Smooth muscle cell (in vitro differentiated cells): Measurements from ENCODE around the gene KHDC3L. TPM values are rescaled to one million over a fixed set of nuclear protein-coding genes. Genes with fewer than 3 reads are reported as not detected.
"Not testable (repeated sequence)": the region's sequence is repeated elsewhere in the genome, so short reads cannot be mapped to it uniquely, and the experiment has no call there.

Experiments used
- DNase-seq: peaks from one replicate; lab custom pipeline; 2025; ENCODE audit not compliant: unreplicated experiment; lab: John Stamatoyannopoulos, UW
- H2AFZ ChIP-seq: fragments of 200-600 bp; sonication (generic); 2 replicates; pipeline ENCODE4 v1.6.0; 2016; ENCODE audit warnings: antibody characterized with exemption, low read depth, mild to moderate bottlenecking
- H3F3A ChIP-seq: fragments of 200-600 bp; sonication (generic); 2 replicates; pipeline ENCODE4 v1.6.0; 2017; ENCODE audit warnings: antibody characterized with exemption, low read depth
- H3K27ac ChIP-seq: fragments of 200-600 bp; sonication (generic); 2 replicates; pipeline ENCODE4 v1.5.1; 2016; ENCODE audit warnings: low read depth, mild to moderate bottlenecking
- H3K27me3 ChIP-seq: fragments of 200-600 bp; sonication (generic); 2 replicates; pipeline ENCODE4 v1.6.1; 2016; ENCODE audit warnings: low read depth, mild to moderate bottlenecking
- H3K36me3 ChIP-seq: fragments of 200-600 bp; sonication (generic); 2 replicates; pipeline ENCODE4 v1.5.1; 2016; ENCODE audit warnings: low read depth
- H3K4me1 ChIP-seq: fragments of 200-600 bp; sonication (generic); 2 replicates; pipeline ENCODE4 v1.5.1; 2016; ENCODE audit warnings: low read depth
- H3K4me2 ChIP-seq: fragments of 200-600 bp; sonication (generic); 2 replicates; pipeline ENCODE4 v1.6.0; 2016; ENCODE audit warnings: mild to moderate bottlenecking
- H3K4me3 ChIP-seq: fragments of 200-600 bp; sonication (generic); 2 replicates; pipeline ENCODE4 v1.5.1; 2016; ENCODE audit warnings: mild to moderate bottlenecking
- H3K79me2 ChIP-seq: fragments of 200-600 bp; sonication (generic); 2 replicates; pipeline ENCODE4 v1.6.0; 2016; ENCODE audit warnings: low read depth, mild to moderate bottlenecking
- H3K9ac ChIP-seq: fragments of 200-600 bp; sonication (generic); 2 replicates; pipeline ENCODE4 v1.6.0; 2016; ENCODE audit warnings: low read depth
- H3K9me3 ChIP-seq: fragments of 200-600 bp; sonication (generic); replicated peaks from 2 replicates; pipeline ENCODE4 v1.5.1; 2016; ENCODE audit warnings: low read depth
- H4K20me1 ChIP-seq: fragments of 200-600 bp; sonication (generic); 2 replicates; pipeline ENCODE4 v1.6.0; 2016; ENCODE audit warnings: low read depth
- CTCF ChIP-seq: fragments of 200-600 bp; sonication (generic); IDR thresholded peaks from 2 replicates; pipeline ENCODE4 v1.5.1; 2017; ENCODE audit warnings: borderline replicate concordance, mild to moderate bottlenecking, antibody characterized with exemption; ENCODE audit not compliant: insufficient read depth, poor library complexity, severe bottlenecking
- WGBS: methylation state at CpG from one replicate; pipeline ENCODE4 v1.1.7; 2016; ENCODE audit warnings: low lambda C conversion rate; 5-methylcytosine and 5-hydroxymethylcytosine counted together
- polyA plus RNA-seq: library from polyadenylated mRNA; unstranded; fragments of >200 nt; fragmentation: Nextera tagmentation; extraction: Ambion mirVana; gene quantifications from 2 replicates; pipeline ENCODE4 v1.2.1, GENCODE V29; 2016
- total RNA-seq: library from RNA; depleted of rRNA; stranded (reverse); fragments of >200 nt; gene quantifications from 2 replicates; pipeline ENCODE4 v1.2.3, GENCODE V29; 2014

KHDC3L gene
- total and polyA plus RNA-seq, 2 experiments from 2014 or later, result not detected

DNA sequence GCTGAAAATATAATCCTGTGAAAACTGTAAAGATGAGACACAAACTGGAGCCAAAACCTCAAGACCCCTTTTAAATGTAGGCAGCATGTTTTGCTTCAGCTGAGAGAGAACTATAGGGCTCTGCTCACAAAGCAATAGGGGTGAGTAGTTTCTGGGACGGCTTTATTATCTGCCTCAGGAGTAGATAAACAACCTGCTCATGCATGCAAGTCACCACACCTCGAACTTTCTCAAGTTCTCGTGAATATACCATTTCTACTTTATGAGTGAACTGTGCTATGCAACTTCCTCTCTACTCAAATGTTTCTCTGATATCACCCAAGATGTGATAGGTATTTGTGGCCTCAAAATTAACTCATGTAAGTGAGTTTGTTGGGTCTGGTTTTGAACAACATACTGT lies 14.8 kb downstream of the KHDC3L start:
- Histone ChIP-seq H3K79me2 (no peaks in the 10 kb centered on the region), H3F3A (no peaks in the 10 kb centered on the region), H3K36me3 (no peaks in the 10 kb centered on the region), H3K27me3 (no peaks in the 10 kb centered on the region), H3K4me1 (no peaks in the 10 kb centered on the region), H4K20me1 (no peaks in the 10 kb centered on the region), H3K27ac (no peak overlapping the region), H3K9ac (no peak overlapping the region), H3K9me3 (no peaks in the 10 kb centered on the region), H2AFZ (no peak overlapping the region), H3K4me3 (no peak overlapping the region), H3K4me2 (no peak overlapping the region)
- 89% methylated on average over 3 of the region's 3 CpGs for WGBS
- DNase-seq, result no peak
- no peak for TF ChIP-seq CTCF

GRCh38 chr6:73381531-73381930 lies 19.1 kb downstream of the KHDC3L start:
- not testable (repeated sequence) for H3K27me3 ChIP-seq

DNA sequence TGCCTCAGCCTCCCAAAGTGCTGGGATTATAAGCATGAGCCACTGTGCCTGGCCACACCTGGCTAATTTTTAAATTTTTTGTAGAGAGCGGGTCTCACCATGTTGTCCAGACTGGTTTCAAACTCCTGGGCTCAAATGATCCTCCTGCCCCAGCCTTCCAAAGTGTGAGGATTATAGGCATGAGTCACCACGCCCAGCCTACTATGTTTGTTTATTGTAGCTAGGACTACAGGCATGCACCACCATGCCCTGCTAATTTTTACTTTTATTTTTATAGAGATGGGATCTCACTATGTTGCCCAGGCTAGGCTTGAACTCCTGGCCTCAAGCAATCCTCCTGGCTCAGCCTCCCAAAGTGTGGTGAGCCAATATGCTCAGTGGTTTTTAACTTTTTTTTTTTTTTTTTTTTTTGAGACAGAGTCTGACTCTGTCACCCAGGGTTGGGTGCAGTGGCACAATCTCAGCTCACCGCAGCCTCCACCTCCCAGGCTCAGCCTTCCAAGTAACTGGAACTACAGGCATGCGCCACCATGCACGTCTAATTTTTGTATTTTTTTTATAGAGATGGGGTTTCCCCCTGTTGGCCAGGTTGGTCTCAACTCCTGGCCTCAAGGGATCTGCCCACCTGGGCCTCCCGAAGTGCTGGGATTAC lies 20.1 kb downstream of the KHDC3L start:
- no peak overlapping the region for H3K4me2 ChIP-seq
- DNase-seq, result no peak

More at GRCh38 chr6:73381531-73381930, 19.1 kb downstream of the KHDC3L start:
- H3K36me3 ChIP-seq, H3K79me2 ChIP-seq, H3K4me2 ChIP-seq, H3K9ac ChIP-seq, H3K4me1 ChIP-seq, H3K9me3 ChIP-seq, DNase-seq, H2AFZ ChIP-seq, H3F3A ChIP-seq, H3K4me3 ChIP-seq, H3K27ac ChIP-seq, H4K20me1 ChIP-seq: not testable (repeated sequence)
- WGBS, result 96% methylated on average over 10 of the region's 10 CpGs

GRCh38 chr6:73388433-73388799 lies 26.0 kb downstream of the KHDC3L start:
- Histone ChIP-seq H3K9ac (peak overlapping the region; percentile 45), H4K20me1 (no peaks in the 10 kb centered on the region), H3K79me2 (no peaks in the 10 kb centered on the region), H3K4me1 (peaks cover 3% of the 10 kb centered on the region), H3K4me2 (peak overlapping the region; percentile 84), H2AFZ (peak overlapping the region; percentile 90), H3K36me3 (no peaks in the 10 kb centered on the region), H3K9me3 (no peaks in the 10 kb centered on the region), H3K27me3 (no peaks in the 10 kb centered on the region), H3K4me3 (peak overlapping the region; percentile 56), H3F3A (no peaks in the 10 kb centered on the region), H3K27ac (no peak overlapping the region)
- TF ChIP-seq CTCF, result no peak
- DNase-seq, result no peak
- WGBS, result 45% methylated on average over 4 of the region's 4 CpGs

More for the DNA sequence above, 20.1 kb downstream of the KHDC3L start:
- Histone ChIP-seq H3K27me3 (no peaks in the 10 kb centered on the region), H3K9ac (no peak overlapping the region), H4K20me1 (no peaks in the 10 kb centered on the region), H3K4me1 (no peaks in the 10 kb centered on the region), H3F3A (no peaks in the 10 kb centered on the region), H3K9me3 (no peaks in the 10 kb centered on the region), H2AFZ (no peak overlapping the region), H3K4me3 (no peak overlapping the region), H3K36me3 (no peaks in the 10 kb centered on the region), H3K79me2 (no peaks in the 10 kb centered on the region), H3K27ac (no peak overlapping the region)
- WGBS, result 92% methylated on average over 6 of the region's 6 CpGs
- no peak for TF ChIP-seq CTCF
